ENCODE measurements around the gene SH3D19. TPM values are rescaled to one million over a fixed set of nuclear protein-coding genes. Genes with fewer than 3 reads are reported as not detected.

SH3D19 gene
- total and polyA plus RNA-seq, 7 donors, result 31.4 to 195 (median 105) TPM

GRCh38 chr4:151166636-151167035, 158.8 kb downstream of the SH3D19 start:
- TF ChIP-seq EP300 (IDR thresholded peaks at IDR 0.05), result no peak
- no peak for TF ChIP-seq POLR2A (IDR thresholded peaks at IDR 0.05)
- TF ChIP-seq CTCF (IDR thresholded peaks at IDR 0.05), result no peak
- TF ChIP-seq POLR2AphosphoS5 (IDR thresholded peaks at IDR 0.05), result no peak
- peaks cover 0 to 28% (median 5%) of the 10 kb centered on the region in 4 donors for H3K36me3 ChIP-seq
- H3K9me3 ChIP-seq, result no peaks in the 10 kb centered on the region
- DNase-seq, result no peak
- intact Hi-C loops (cut with DNase I), result loop anchor here (5.0 to 10.0 kb wide), 2 partner anchors 61 to 152 kb away; partner anchors contain the start of gene LRBA
- no peak overlapping the region for H3K27ac ChIP-seq
- H3K4me3 ChIP-seq, result no peak overlapping the region
- 88 to 95% methylated on average over 4 of the region's 4 CpGs for WGBS, 2 donors
- H3K27me3 ChIP-seq, result no peaks in the 10 kb centered on the region
- peaks cover 0 to 50% (median 35%) of the 10 kb centered on the region in 4 donors for H3K4me1 ChIP-seq

- Histone ChIP-seq H3K36me3 (peaks cover 0 to 28% (median 5%) of the 10 kb centered on the region in 4 donors), H3K27ac (peak overlapping the region in 3 of 4 donors; percentile 10 to 22 (median 10)), H3K4me3 (no peak overlapping the region), H3K4me1 (peaks cover 0 to 37% (median 23%) of the 10 kb centered on the region in 4 donors), H3K9me3 (no peaks in the 10 kb centered on the region), H3K27me3 (no peaks in the 10 kb centered on the region)
- 81 to 87% methylated on average over 10 of the region's 10 CpGs for WGBS, 2 donors
- DNase-seq, result no peak
- TF ChIP-seq CTCF (IDR thresholded peaks at IDR 0.05) (no peak), POLR2A (IDR thresholded peaks at IDR 0.05) (no peak), POLR2AphosphoS5 (IDR thresholded peaks at IDR 0.05) (no peak), EP300 (IDR thresholded peaks at IDR 0.05) (no peak)
- intact Hi-C loops (cut with DNase I), result loop anchor here (5.0 to 10.0 kb wide), 2 partner anchors 62 to 151 kb away; partner anchors contain the start of gene LRBA
These were observed 160.0 kb downstream of the SH3D19 start for GRCh38 chr4:151165205-151166000.

GRCh38 chr4:151163855-151164254, 161.6 kb downstream of the SH3D19 start:
- Histone ChIP-seq H3K36me3 (peaks cover 0 to 29% (median 7%) of the 10 kb centered on the region in 4 donors), H3K9me3 (no peaks in the 10 kb centered on the region), H3K4me1 (peaks cover 0 to 22% (median 8%) of the 10 kb centered on the region in 4 donors), H3K27me3 (no peaks in the 10 kb centered on the region), H3K27ac (no peak overlapping the region), H3K4me3 (no peak overlapping the region)
- TF ChIP-seq CTCF (IDR thresholded peaks at IDR 0.05), result no peak
- TF ChIP-seq EP300 (IDR thresholded peaks at IDR 0.05), result no peak
- TF ChIP-seq POLR2AphosphoS5 (IDR thresholded peaks at IDR 0.05), result no peak
- TF ChIP-seq POLR2A (IDR thresholded peaks at IDR 0.05), result no peak
- DNase-seq, result no peak
- WGBS, 2 donors, result 95 to 98% methylated on average over 1 of the region's 1 CpG
- intact Hi-C loops (cut with DNase I), result loop anchor here (10.0 kb wide), 1 partner anchor 149 kb away; the partner anchor contains the start of gene LRBA

- WGBS, 2 donors, result 91 to 92% methylated on average over 1 of the region's 1 CpG
- Histone ChIP-seq H3K27ac (no peak overlapping the region), H3K9me3 (no peaks in the 10 kb centered on the region), H3K27me3 (no peaks in the 10 kb centered on the region), H3K4me3 (no peak overlapping the region), H3K4me1 (peaks cover 0 to 3% (median 0%) of the 10 kb centered on the region in 4 donors), H3K36me3 (peaks cover 0 to 32% (median 10%) of the 10 kb centered on the region in 4 donors)
- TF ChIP-seq POLR2AphosphoS5 (IDR thresholded peaks at IDR 0.05) (no peak), POLR2A (IDR thresholded peaks at IDR 0.05) (no peak), CTCF (IDR thresholded peaks at IDR 0.05) (no peak), EP300 (IDR thresholded peaks at IDR 0.05) (no peak)
- DNase-seq, result no peak
- intact Hi-C loops (cut with DNase I), result no loop called here
These were observed 166.4 kb downstream of the SH3D19 start for GRCh38 chr4:151158979-151159378.
